NCI-H187 treated with DMSO at 0.1 percent for 48 hours (cell line): ENCODE results near the gene BUD13.
"Not testable (repeated sequence)": the region's sequence is repeated elsewhere in the genome, so short reads cannot be mapped to it uniquely, and the experiment has no call there.

Experiments used
- DNase-seq: peaks from one replicate; lab custom pipeline; 2025; lab: John Stamatoyannopoulos, UW

Gene BUD13, protein sequence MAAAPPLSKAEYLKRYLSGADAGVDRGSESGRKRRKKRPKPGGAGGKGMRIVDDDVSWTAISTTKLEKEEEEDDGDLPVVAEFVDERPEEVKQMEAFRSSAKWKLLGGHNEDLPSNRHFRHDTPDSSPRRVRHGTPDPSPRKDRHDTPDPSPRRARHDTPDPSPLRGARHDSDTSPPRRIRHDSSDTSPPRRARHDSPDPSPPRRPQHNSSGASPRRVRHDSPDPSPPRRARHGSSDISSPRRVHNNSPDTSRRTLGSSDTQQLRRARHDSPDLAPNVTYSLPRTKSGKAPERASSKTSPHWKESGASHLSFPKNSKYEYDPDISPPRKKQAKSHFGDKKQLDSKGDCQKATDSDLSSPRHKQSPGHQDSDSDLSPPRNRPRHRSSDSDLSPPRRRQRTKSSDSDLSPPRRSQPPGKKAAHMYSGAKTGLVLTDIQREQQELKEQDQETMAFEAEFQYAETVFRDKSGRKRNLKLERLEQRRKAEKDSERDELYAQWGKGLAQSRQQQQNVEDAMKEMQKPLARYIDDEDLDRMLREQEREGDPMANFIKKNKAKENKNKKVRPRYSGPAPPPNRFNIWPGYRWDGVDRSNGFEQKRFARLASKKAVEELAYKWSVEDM

DNA sequence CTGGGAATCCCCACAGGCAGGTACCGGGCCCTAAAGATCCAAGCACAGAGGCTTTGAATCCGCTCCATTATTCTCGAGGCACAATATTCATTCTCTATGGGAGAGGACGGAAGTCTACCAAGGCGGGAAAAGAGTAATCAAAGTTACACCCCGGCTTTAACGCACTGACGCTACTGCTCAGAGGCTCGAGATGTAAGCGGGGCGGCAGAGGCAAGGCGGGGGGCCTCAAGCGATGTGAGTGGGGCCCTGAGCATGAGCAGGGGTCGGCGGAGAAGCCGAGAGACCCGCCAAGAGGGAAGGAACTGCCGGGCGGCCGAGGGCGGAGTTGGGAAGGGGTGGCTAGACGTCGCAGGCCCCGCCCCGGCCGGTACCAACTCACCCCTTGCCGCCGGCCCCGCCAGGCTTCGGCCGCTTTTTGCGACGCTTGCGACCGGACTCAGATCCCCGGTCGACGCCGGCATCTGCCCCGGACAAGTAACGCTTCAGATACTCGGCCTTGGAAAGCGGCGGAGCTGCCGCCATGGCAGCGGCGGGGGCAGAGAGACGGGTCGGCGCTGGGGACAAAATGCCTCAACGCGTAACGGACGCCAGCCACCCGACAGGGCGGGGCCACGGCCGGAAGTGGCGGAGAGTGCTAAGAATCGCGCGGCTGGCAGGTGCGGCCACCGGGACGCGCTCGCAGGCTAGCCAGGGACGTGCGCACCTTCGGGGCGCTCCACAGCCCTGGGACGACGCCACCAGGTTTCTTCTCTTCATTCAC lies at the start of gene BUD13:
BUD13 (minus strand) TSS at position 545 of the 760 bp plus-strand sequence; CDS start at position 522, 23 bp downstream.
- peak; percentile 35 for DNase-seq

DNA sequence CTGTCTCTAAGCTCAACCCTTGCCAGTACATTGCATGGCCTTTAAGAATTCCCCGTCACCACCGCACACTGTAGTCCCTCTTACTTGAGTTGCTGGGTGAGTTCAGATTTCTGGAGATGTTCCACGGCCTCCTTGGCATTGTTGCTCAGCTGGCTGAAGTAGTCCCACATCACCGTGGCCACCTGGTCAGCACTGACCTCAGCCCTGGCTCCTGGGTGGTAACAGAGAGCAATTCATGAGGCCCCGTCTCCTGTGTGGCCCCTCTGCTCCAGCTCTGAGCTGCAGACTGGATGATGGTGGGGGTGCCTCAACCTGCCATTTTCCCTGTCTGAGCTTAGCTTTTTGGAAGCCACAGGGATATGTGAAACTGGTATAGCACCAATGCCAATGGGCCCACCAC lies 49.8 kb upstream of the BUD13 start:
- no peak for DNase-seq

DNA sequence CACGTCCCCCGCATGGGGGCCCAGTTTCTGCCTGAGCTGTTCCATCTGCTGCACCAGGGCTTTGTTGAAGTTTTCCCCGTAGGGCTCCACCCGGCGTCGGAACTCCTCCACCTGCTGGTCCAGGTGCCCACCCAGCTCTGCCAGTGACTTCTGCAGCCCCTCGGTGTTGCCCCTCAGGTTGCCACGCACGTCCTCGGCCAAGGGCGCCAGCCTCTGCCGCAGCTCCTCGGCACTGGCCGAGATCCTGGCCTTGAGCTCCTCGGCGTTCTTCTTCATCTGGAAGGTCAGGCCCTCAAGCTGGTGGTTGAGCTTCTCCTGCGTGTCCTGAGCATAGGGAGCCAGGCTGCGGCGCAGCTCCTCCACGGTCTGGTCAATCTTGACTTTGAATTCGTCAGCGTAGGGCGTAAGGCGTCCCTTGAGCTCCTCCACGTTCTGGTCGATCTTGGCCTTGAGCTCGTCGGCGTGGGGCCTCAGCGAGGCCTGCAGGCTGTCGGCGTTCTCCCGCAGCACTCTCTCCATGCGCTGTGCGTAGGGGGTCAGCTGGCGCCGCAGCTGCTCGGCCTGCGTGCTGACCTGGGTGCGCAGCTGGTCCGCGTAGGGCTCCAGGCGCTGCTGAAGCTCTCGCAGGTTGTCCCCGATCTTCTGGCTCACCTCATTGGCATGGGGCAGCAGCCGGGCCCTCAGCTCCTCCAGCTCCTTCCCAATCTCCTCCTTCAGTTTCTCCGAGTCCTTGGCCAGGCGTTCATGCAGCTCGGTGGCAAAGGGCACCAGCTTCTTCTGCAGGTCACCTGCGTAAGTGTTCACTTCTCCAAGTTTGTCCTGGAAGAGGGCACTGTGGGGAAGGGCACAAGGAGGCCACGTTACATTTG lies 48.5 kb upstream of the BUD13 start:
- no peak for DNase-seq

DNA sequence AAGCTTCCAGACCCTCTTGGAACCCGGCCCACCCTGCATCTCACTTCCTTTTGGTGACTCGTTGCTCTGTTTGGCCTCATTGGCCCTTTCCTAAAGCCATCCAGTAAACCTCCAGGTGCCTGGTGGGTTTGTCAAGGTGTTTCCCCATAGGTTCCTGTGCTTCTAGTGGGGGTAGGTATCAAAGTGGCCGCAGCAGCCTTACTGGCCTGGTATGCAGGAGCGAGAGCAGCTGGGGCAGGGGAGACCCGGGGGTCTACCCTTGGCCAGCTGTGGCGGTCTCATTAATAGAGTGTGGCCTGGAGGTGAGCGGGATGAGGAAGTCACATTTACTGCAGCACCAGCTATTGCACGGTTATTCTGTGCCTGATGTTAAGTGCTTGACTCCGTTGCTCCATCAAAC lies 46.3 kb upstream of the BUD13 start:
- DNase-seq, result no peak

DNA sequence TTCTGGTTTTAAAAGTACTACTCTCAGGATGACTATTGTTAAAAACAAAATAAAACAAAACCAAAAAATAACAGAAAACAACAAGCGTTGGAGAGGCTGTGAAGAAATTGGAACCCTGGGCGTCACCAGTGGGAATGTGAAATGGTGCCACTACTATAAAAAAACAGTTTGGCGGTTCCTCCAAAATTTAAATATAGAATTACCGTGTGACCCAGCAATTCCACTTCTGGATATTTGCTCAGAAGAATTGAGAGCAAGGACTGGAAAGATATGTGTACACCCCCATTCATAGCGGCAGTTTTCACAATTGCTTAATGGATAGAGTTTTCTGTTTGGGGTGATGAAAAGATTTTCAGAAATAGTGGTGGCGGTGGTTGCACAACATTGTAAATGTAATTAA lies 41.7 kb upstream of the BUD13 start:
- no peak for DNase-seq

DNA sequence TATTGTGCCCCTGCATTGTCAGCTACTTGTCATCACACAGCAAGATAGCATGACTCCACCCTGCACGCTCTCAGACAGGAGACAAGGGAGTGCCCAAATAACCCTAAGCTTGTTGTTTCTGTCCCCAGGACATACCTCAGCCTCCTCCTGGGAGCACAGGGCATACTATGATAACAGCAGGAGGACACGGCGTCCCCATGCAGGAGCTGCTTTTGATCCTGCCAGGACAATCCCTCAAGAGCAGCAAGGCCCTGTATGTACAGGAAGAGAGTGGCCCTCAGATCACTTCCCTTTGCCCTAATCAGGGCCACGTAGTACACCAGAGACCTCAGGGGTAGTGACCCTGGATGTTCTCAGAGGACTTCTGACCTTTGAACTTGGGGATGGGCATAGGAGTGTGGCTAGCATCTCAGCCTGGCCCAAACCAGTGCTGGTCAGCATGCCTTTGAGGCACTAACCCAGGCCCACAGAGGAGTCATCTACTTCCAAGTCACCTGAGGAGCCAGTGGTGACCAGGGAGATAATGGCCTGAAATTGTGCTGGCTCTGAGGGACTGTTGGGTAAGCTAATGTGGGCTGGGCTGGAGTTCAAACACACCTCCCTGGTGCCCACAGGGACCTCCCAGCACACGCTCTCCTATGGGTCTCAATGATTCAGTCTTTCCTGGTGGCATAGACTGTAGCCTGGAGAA lies 41.1 kb upstream of the BUD13 start:
- DNase-seq, result no peak

DNA sequence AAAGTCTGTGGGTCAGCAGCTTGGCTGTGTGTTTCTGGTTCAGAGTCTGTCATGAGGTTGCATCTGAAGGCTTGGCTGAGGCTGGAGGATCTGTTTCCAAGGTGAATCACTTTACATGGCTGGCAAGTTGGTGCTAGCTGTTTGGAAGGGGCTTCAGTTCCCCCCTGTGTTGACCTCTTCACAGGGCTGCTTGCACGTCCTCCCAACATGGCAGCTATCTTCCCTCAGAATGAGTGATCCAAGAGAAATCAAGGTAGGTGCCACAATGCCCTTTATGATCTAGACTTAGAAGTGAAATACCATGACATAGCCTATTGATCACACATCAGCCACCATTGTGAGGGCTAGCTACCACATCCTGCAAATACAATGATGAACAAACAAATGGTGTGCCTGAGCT lies 40.4 kb upstream of the BUD13 start:
- no peak for DNase-seq

DNA sequence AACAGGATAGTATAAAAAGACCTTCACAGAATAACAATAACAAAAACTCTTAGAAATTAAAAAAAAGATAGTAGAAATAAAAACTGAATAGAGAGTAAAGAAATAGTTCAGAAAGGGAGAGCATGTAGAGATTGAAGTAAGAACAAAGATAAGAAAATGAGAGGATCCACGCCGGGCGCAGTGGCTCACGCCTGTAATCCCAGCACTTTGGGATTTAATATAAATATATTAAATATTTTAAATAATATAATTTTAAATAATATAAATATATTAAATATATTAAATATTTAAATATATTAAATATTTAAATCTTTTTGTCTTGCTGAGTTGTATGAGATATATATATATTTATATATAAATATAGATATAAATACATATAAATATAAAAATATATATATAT lies 39.3 kb upstream of the BUD13 start:
- DNase-seq, result no peak

DNA sequence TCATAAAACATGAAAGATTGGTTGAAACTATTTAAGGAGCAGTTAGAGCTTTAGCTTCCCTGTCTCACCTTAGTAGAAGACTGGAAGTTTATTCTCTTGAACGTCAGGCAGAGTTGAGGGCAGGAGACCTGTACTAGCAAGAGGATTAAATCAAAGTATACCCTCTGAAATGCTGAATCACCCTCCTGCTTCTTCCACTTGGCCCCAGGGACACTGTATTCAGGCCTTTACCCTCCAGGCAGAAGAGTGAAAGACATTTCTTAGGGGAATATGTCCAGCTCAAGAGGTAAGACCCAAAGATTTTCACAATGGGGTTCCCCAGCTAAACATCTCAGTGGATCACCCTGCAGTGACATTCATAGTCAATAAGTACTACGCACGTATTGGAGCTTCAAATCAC lies 38.4 kb upstream of the BUD13 start:
- DNase-seq, result no peak

DNA sequence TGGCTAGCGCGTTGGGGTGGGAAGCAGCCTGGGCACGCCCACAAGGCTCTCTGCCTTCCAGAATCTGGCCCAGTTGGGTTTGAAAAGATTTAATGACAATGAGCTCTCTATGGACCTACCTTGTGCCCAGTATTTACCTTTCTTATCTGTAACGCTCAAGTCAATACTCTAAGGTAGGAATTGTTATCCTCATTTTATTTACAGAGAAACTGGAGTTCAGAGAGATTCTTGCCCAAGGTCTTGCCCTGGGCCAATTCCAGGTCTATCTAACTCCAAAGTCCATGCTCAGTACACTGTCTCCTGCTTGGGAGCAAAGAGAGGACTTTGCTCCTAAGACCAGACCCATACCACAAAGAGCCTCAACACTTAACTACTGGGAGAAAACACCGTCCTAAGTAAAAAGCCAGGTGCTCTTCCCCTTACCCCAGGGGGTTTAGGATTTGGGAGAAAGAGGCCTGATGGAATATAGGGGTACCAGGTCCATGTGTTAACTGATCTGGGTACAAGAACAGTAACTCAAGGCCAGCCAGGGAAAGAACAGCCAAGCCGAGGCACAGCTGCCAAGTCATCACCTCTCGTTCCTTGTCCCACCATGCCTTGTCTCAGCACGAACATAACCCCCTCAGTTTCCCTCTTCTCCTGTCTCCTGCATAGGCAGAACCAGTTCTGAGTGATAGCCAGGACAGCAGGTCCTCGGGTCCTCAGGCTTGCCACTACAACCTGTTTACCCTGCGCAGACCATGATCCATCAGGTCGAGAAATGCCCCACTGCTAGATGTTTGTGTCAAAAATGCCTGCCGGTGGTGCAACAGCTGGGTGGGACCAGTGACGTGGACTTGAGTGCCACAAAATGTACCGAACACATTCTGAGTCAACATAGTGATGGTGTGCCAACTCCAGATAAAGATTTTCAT lies 35.7 kb upstream of the BUD13 start:
- DNase-seq, result no peak

DNA sequence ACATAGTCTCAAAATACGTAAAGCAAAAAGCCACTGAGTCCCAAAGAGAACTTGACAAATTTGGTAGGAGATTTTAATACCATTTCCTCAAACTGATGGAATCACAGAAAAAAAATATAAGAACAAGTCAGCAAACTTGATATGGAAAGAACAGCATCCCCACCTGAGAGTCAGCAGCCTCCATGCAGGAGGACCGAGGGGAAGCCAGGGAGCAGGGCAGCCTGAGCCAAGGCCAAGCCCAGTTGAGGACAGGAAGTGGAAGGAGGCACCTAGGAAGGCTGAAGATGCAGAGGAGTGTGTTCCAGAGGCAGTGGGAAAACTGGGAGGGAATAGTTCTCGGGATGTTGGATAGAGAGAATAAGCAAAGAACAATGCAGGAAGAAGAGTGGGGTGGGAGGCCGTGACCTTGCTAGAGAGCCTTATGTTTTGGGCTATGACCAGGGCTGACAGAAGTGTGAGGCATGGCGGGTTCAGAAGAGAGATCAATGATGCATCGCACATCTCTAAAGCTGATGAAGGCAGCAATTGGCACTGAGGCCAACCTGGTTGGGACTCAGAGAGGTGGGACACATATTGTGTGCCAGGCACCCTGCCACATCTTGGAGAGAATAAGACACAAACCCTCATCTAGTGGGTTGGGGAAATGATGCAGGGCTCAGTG lies 34.9 kb upstream of the BUD13 start:
- no peak for DNase-seq

DNA sequence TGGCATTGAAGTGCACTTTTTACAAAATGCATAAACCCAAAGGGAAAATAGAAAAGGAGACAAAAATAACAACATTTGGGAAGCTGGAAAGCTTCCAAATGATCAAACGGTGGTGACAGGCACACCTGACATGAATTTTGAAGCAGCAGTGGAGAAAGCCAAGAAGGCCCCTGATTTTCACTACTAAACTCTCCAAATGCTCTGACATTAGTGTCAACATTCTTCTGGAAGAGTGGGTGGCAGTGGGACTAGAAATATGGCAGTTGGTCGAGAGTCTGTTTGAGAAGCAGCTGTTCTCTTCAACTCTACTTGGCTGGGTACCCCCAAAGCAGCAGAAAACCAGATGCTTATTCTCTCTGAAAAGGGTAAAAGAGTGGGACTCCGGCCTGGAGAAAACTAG lies 31.2 kb upstream of the BUD13 start:
- no peak for DNase-seq

DNA sequence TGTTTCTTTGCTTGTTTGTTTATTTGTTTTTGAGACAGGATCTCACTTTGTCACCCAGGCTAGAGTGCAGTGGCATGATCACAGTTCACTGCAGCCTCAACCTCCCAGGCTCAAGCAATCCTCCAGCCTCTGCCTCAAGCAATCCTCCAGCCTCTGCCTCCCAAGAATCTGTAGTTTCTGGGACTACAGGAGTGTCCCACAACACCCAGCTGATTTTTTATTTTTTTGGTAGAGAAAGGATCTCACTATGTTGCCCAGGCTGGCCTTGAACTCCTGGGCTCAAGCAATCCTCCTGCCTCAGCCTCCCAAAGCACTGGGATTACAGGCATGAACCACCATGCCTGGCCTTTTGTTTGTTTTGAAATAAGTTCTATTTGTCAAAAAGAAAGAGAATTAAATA lies 28.9 kb upstream of the BUD13 start:
- not testable (repeated sequence) for DNase-seq

DNA sequence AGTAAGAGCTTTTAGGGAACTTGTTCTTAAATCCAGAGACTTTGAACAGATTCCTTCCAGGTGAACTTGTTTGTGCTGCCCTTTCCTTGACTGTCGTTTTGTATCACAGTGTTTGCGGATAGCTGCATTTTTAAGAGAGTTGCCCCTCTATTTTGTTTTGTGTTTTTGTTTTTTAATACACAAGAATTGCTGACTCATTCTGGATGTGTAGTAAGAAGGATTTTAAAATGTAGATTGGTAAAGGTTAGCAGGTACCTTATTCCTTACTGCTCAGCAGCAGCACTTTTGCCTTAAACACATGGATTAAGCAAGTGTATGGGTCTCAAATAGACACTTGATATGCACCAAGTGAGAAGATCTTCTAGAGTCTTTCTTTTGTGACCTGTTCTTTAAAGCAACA lies 27.8 kb upstream of the BUD13 start:
- DNase-seq, result no peak

DNA sequence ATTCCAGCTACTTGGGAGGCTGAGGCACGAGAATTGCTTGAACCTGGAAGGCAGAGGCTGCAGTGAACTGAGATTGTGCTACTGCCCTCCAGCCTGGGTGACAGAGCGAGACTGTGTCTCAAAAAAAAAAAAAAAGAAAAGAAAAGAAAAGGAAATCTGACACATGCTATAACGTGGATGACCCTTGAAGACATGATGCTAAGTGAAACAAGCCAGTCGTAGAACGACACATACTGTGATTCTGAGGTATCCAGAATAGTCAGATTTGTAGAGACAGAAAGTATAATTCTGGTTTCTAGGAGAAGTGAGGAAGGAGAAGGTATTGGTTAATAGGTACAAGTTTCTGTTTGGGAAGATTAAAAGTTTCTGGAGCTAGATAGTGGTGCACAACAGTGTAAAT lies 25.6 kb upstream of the BUD13 start:
- DNase-seq, result no peak

DNA sequence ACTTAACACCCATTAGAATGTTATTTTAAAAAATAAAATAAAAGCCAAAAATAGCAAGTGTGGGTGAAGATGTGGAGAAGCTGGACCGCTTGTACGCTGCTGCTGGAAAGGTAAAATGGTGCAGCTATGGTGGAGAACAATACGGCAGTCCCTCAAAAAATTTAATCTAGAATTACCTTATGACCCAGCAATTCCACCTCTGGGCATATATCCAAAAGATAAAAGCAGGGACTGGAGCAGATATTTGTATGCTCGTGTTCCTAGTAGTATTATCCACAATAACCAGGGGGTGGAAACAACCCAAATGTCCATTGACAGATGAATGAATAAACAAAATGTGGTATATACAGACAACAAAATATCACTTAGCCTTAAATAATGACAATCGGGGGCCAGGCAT lies 25.0 kb upstream of the BUD13 start:
- no peak for DNase-seq

DNA sequence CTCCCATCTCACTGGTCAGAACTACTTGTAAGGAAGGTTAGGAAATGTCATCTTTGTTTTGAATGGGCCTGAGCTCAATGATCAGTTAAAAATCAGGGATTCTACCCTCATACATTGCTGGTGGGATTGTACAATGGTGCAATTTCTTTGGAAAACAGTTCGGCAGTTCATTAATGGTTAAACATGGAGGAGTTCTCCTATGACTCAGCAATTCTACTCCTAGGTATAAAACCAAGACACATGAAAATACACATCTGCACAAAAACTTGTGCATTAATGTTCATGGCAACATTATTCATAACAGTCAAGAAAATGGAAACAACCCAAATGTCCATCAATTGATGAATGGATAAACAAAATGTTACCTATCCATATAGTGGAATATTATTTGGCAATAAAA lies 23.8 kb upstream of the BUD13 start:
- no peak for DNase-seq

DNA sequence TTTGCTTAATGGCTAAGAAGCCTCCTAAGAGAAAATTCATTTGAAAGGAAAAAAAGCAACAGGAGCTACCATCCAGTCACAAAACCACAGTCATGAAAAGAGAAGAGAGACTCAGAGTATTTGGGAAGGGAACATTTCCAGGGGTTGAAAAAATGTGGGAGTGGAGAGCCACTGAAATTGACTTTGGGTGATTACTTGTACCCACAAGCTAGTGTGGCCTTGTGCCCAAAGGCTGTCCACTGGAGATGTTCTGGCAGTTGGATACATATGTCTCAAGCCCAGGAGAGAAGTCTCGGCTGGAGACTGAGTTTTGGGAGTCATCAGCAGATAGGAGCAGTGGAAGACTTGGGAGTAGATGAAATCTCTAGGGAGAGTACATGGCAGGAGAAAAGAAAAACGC lies 22.1 kb upstream of the BUD13 start:
- DNase-seq, result no peak

DNA sequence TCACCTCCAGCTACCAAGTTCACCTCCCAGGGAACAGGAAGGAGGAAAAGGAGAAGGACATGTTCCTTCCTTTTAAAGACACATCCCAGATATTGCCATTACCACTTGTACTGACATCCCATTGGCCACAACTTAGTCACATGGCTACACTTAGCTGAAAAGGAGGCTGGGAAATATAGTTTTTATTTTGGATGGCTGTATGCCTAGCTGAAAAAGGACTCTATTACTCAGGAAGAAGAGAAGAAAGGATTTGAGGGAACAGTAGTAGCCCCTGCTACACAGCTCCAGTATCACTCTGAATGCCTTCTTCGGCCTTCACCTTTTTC lies 20.9 kb upstream of the BUD13 start:
- no peak for DNase-seq
